Osteocyte (in vitro differentiated cells): ENCODE measurements around the gene TMEM252. TPM values are rescaled to one million over a fixed set of nuclear protein-coding genes. Genes with fewer than 3 reads are reported as not detected.

Experiments used
- DNase-seq: peaks from one replicate; pipeline ENCODE4 v3.0.0; 2021; ENCODE audit warnings: mixed read lengths; ENCODE audit not compliant: unreplicated experiment; ENCODE audit errors: extremely low spot score
- H3K27ac Mint-ChIP-seq: one replicate; pipeline ENCODE4 v1.8.0; 2021; ENCODE audit warnings: mild to moderate bottlenecking, mixed read lengths; ENCODE audit not compliant: unreplicated experiment
- H3K27me3 Mint-ChIP-seq: one replicate; pipeline ENCODE4 v1.8.0; 2021; ENCODE audit warnings: mixed read lengths; ENCODE audit not compliant: unreplicated experiment
- H3K36me3 Mint-ChIP-seq: one replicate; pipeline ENCODE4 v1.8.0; 2021; ENCODE audit warnings: mixed read lengths; ENCODE audit not compliant: unreplicated experiment
- H3K4me1 Mint-ChIP-seq: one replicate; pipeline ENCODE4 v1.8.0; 2021; ENCODE audit warnings: mixed read lengths; ENCODE audit not compliant: unreplicated experiment
- H3K4me3 Mint-ChIP-seq: one replicate; pipeline ENCODE4 v1.8.0; 2021; ENCODE audit warnings: mild to moderate bottlenecking, moderate library complexity, mixed read lengths; ENCODE audit not compliant: unreplicated experiment
- H3K9me3 Mint-ChIP-seq: one replicate; pipeline ENCODE4 v1.8.0; 2021; ENCODE audit warnings: mixed read lengths; ENCODE audit not compliant: unreplicated experiment
- total RNA-seq: library from RNA; stranded (reverse); gene quantifications from 2 replicates; pipeline ENCODE4 v1.2.1, GENCODE V29; 2021
- TF ChIP-seq, protein P1 (sequence below): fragments of 200-600 bp; sonication (generic); IDR thresholded peaks from 2 replicates; pipeline ENCODE4 v1.5.0; 2021; ENCODE audit warnings: antibody characterized with exemption, mild to moderate bottlenecking, moderate library complexity

TMEM252 gene
- total RNA-seq, 1 donor from 2014 or later: not detected

DNA sequence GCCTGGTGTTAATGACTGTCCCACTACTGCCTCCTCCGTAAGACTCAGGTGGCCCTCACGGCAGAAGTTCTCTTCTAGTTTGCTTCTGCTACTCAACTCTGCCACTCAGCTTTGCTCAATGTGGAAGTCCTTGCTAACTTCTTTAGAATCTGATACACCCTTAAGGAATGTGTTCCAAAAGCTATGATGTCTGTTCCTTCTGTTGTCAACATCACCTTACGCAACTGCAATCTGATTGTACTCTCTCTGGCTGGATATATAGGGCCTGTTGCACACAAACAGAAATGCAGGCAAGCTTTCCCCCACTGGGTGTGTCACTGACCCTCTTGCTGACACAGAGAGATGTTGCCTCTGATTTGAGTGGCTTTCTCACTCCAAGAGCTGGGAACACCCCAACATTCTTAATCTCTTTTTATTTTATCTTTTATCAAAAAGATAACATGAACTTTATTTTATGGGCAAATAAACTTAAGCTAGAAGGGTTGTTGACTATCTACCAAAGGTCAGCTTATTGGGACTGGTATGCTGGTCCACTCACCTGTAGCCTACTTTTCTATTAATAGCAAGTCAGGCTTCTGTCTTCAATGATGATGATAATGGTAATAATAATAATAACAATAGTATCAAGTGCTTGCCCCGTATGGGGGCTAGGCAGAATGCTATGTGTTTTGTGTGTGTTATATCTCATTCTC is 25.2 kb downstream of the TMEM252 start:
- no peak for DNase-seq
- Mint-ChIP-seq H3K27ac (no peak overlapping the region), H3K4me3 (no peak overlapping the region), H3K27me3 (no peaks in the 10 kb centered on the region), H3K9me3 (peaks cover 14% of the 10 kb centered on the region), H3K4me1 (no peaks in the 10 kb centered on the region), H3K36me3 (no peaks in the 10 kb centered on the region)
- TF ChIP-seq, protein P1, sequence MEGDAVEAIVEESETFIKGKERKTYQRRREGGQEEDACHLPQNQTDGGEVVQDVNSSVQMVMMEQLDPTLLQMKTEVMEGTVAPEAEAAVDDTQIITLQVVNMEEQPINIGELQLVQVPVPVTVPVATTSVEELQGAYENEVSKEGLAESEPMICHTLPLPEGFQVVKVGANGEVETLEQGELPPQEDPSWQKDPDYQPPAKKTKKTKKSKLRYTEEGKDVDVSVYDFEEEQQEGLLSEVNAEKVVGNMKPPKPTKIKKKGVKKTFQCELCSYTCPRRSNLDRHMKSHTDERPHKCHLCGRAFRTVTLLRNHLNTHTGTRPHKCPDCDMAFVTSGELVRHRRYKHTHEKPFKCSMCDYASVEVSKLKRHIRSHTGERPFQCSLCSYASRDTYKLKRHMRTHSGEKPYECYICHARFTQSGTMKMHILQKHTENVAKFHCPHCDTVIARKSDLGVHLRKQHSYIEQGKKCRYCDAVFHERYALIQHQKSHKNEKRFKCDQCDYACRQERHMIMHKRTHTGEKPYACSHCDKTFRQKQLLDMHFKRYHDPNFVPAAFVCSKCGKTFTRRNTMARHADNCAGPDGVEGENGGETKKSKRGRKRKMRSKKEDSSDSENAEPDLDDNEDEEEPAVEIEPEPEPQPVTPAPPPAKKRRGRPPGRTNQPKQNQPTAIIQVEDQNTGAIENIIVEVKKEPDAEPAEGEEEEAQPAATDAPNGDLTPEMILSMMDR: no peak

- TF ChIP-seq, protein P1: no peak
- Mint-ChIP-seq H3K9me3 (peaks cover 13% of the 10 kb centered on the region), H3K4me3 (no peak overlapping the region), H3K4me1 (no peaks in the 10 kb centered on the region), H3K27me3 (no peaks in the 10 kb centered on the region), H3K36me3 (no peaks in the 10 kb centered on the region), H3K27ac (no peak overlapping the region)
- no peak for DNase-seq
These were observed 26.7 kb downstream of the TMEM252 start for GRCh38 chr9:68513981-68514380.

DNA sequence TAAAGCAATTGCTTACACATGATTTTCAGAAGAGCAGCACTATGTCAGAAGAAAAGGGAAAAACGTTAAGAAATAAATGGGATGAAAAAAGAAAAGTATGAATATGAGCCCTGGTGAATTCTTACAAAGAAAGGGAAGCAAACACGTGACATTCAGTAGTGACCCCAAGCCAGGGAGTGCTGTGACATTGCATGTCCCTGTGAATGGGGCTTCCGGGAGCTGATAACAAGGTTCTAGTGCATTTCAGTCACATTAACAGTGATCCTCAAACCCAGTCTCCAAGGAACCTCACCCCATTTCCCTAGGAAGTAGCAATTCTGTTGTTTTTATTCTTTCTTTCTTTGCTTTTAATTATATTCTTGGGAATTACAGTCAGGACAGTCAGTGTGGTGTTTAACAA is 27.3 kb downstream of the TMEM252 start:
- Mint-ChIP-seq H3K27ac (no peak overlapping the region), H3K36me3 (no peaks in the 10 kb centered on the region), H3K9me3 (peaks cover 7% of the 10 kb centered on the region), H3K4me1 (no peaks in the 10 kb centered on the region), H3K4me3 (no peak overlapping the region), H3K27me3 (no peaks in the 10 kb centered on the region)
- TF ChIP-seq, protein P1: no peak
- no peak for DNase-seq

DNA sequence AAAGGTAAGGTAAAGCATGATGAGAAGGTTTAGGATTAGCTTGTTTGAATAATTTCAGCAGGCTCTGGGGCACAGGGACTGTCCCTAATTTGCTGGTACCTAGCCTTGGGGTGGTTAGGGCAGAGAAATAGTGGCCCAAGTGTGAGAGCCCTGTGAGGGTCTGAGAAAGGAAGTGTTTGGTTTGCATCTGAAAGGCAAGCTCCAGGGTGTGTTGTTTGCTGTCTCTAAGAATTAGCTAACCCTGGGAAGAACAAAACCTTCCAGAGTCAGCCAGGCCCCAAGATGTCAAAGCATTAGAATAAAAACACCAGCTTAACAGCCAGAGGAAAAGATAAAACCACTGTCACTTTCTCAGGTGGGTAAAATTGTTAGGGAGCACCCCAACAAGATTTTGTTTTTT is 31.0 kb downstream of the TMEM252 start:
- H3K4me1 Mint-ChIP-seq: no peaks in the 10 kb centered on the region
- no peaks in the 10 kb centered on the region for H3K9me3 Mint-ChIP-seq
- TF ChIP-seq, protein P1: no peak
- no peak overlapping the region for H3K4me3 Mint-ChIP-seq
- no peak overlapping the region for H3K27ac Mint-ChIP-seq
- no peaks in the 10 kb centered on the region for H3K36me3 Mint-ChIP-seq
- DNase-seq: no peak
- H3K27me3 Mint-ChIP-seq: no peaks in the 10 kb centered on the region

DNA sequence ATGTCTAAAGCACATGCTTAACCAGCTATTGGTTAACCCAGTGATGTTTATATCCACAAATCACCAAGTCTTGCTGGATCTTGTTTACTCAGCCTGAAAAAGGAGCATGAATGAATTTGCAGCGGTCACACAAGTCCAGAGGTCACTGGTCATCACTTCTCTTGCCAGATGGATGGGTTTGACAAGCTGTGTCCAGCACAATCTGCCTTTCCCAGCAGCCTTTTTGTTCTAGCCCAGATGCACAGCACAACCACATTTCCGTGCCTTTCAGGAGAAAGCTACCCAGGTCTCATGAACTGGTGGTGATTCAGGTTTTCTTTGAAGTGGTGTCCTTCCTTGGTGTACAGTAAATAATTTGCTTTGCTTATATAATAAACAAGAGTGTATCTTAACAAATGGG is 32.1 kb downstream of the TMEM252 start:
- Mint-ChIP-seq H3K9me3 (no peaks in the 10 kb centered on the region), H3K27ac (no peak overlapping the region), H3K4me1 (no peaks in the 10 kb centered on the region), H3K27me3 (no peaks in the 10 kb centered on the region), H3K4me3 (no peak overlapping the region), H3K36me3 (no peaks in the 10 kb centered on the region)
- TF ChIP-seq, protein P1: no peak
- DNase-seq: no peak
